HepG2 (cell line): ENCODE data around the gene PA2G4. TPM values are rescaled to one million over a fixed set of nuclear protein-coding genes. Genes with fewer than 3 reads are reported as not detected.
A peak's percentile ranks its signal among the peaks of the same experiment; 100 is the strongest.

Experiments
- ATAC-seq: fragments of 200-7000 bp; cut with Tn5 transposase; 3 replicates; pipeline ENCODE4 v1.9.1; 2020; ENCODE audit warnings: mild to moderate bottlenecking, moderate library complexity
- BruUV-seq: library from RNA; stranded (reverse); fragments of 400-500 nt; replicated peaks from 2 replicates; lab custom pipeline; 2021; lab: Mats Ljungman, UMichigan
- CTCF ChIA-PET: fragments of 300-600 bp; formaldehyde crosslinking; extraction: SDS; loops from one replicate; lab custom pipeline; 2021; ENCODE audit warnings: low total read pairs, inconsistent platforms, low intra/inter-chr PET ratio; lab: Yijun Ruan, JAX
- POLR2A ChIA-PET: fragments of 350-600 bp; sonication (Branson Sonifier 250); formaldehyde crosslinking; loops from one replicate; lab custom pipeline; 2020; ENCODE audit warnings: antibody characterized with exemption, inconsistent platforms; lab: Yijun Ruan, JAX
- DNase-seq: peaks from one replicate; pipeline ENCODE4 v3.0.0-alpha.2; 2015; ENCODE audit warnings: low spot score
- FAIRE-seq: peaks from 3 replicates; lab custom pipeline; 2011; peaks lifted over from hg19 to GRCh38; lab: Jason Lieb, UNC
- H2AFZ ChIP-seq: one replicate; pipeline ENCODE4 v1.6.1; 2011; ENCODE audit warnings: low read length, inconsistent platforms
- H3K27ac ChIP-seq: fragments of 300-600 bp; 3 replicates; pipeline ENCODE4 v1.8.0; 2011; ENCODE audit warnings: mixed run types, mild to moderate bottlenecking, mixed read lengths, low read length, inconsistent platforms; ENCODE audit not compliant: insufficient read depth; ENCODE audit errors: extremely low read length
- H3K27me3 ChIP-seq, 2 experiments: fragments of 200-600 bp in 1 of 2; 2 replicates in 1 of 2; 3 replicates in 1 of 2; pipeline versions ENCODE4 v1.6.0 to v1.8.0; 2011; ENCODE audit warnings: low read length in 2 of 2, mild to moderate bottlenecking in 2 of 2, moderate library complexity in 2 of 2, inconsistent platforms in 1 of 2; ENCODE audit not compliant: insufficient read depth in 2 of 2, control insufficient read depth in 1 of 2
- H3K36me3 ChIP-seq, 2 experiments: fragments of 200-600 bp in 1 of 2; replicated peaks in 1 of 2; 2 replicates in 1 of 2; 3 replicates in 1 of 2; pipeline versions ENCODE4 v1.5.1 to v1.8.0; 2011; ENCODE audit warnings: low read length in 2 of 2, inconsistent platforms in 1 of 2; ENCODE audit not compliant: insufficient read depth in 2 of 2, control insufficient read depth in 1 of 2
- H3K4me1 ChIP-seq: 2 replicates; pipeline ENCODE4 v1.5.1; 2012; ENCODE audit warnings: low read length, inconsistent platforms; ENCODE audit not compliant: insufficient read depth
- H3K4me2 ChIP-seq: 2 replicates; pipeline ENCODE4 v1.6.0; 2011; ENCODE audit warnings: low read depth, low read length, inconsistent platforms
- H3K4me3 ChIP-seq, 3 experiments: fragments of 200-600 bp in 1 of 3; sonication (generic), shearing (Covaris generic) in 1 of 3; replicated peaks in 1 of 3; 2 replicates each; pipeline ENCODE4 v1.5.1; 2011 to 2016; ENCODE audit warnings: low read length in 3 of 3, inconsistent platforms in 2 of 3, low read depth in 2 of 3, mild to moderate bottlenecking in 2 of 3, control low read depth in 1 of 3, mixed read lengths in 1 of 3; ENCODE audit not compliant: insufficient read depth in 1 of 3
- H3K79me2 ChIP-seq: one replicate; pipeline ENCODE4 v1.6.1; 2011; ENCODE audit warnings: low read length, inconsistent platforms; ENCODE audit not compliant: insufficient read depth
- H3K9ac ChIP-seq: 2 replicates; pipeline ENCODE4 v1.6.0; 2011; ENCODE audit warnings: mild to moderate bottlenecking, low read depth, low read length, inconsistent platforms; ENCODE audit not compliant: insufficient read depth
- H3K9me3 ChIP-seq: 2 replicates; pipeline ENCODE4 v1.5.1; 2012; ENCODE audit warnings: mild to moderate bottlenecking, low read length
- H4K20me1 ChIP-seq: 2 replicates; pipeline ENCODE4 v1.6.0; 2011; ENCODE audit warnings: inconsistent platforms, mild to moderate bottlenecking, low read length, moderate library complexity; ENCODE audit not compliant: insufficient read depth
- ATAD3A ChIP-seq: sonication (generic); formaldehyde crosslinking; IDR thresholded peaks from 2 replicates; pipeline ENCODE4 v1.4.0; 2020; ENCODE audit warnings: missing genetic modification reagents
- CHCHD3 ChIP-seq: sonication (generic); formaldehyde crosslinking; IDR thresholded peaks from 2 replicates; pipeline ENCODE4 v1.8.0; 2022; ENCODE audit warnings: mild to moderate bottlenecking, missing genetic modification reagents, moderate library complexity
- FOSL1 ChIP-seq: sonication (generic); formaldehyde crosslinking; IDR thresholded peaks from 2 replicates; pipeline ENCODE4 v1.9.0; 2021; ENCODE audit warnings: missing genetic modification reagents, borderline replicate concordance
- GABPA ChIP-seq, 2 experiments: IDR thresholded peaks; 2 replicates each; pipeline ENCODE4 v1.6.1; 2011 to 2016; ENCODE audit warnings: low read depth in 2 of 2, low read length in 1 of 2, missing biosample characterization in 1 of 2, missing genetic modification characterization in 1 of 2
- KLF6 ChIP-seq: IDR thresholded peaks from 2 replicates; pipeline ENCODE4 v1.8.0; 2016; ENCODE audit warnings: missing biosample characterization, missing genetic modification reagents
- POGK ChIP-seq: sonication (generic); formaldehyde crosslinking; conservative IDR thresholded peaks from 2 replicates; pipeline ENCODE4 v1.8.0; 2022; ENCODE audit warnings: mild to moderate bottlenecking, moderate library complexity, missing genetic modification reagents
- YY1 ChIP-seq: IDR thresholded peaks from 2 replicates; pipeline ENCODE4 v1.6.1; 2011; ENCODE audit warnings: low read length, low read depth, moderate library complexity, mild to moderate bottlenecking; ENCODE audit not compliant: insufficient read depth, insufficient replicate concordance
- ZNF234 ChIP-seq: sonication (generic); formaldehyde crosslinking; conservative IDR thresholded peaks from 2 replicates; pipeline ENCODE4 v1.5.1; 2020; ENCODE audit warnings: mild to moderate bottlenecking, missing genetic modification reagents
- ZNF367 ChIP-seq: sonication (generic); formaldehyde crosslinking; IDR thresholded peaks from 2 replicates; pipeline ENCODE4 v1.4.0; 2020; ENCODE audit warnings: missing genetic modification reagents, borderline replicate concordance
- ZNF713 ChIP-seq: sonication (generic); formaldehyde crosslinking; IDR thresholded peaks from 2 replicates; pipeline ENCODE4 v1.4.0; 2020; ENCODE audit warnings: mild to moderate bottlenecking, missing genetic modification reagents
- ZNF766 ChIP-seq: sonication (generic); formaldehyde crosslinking; IDR thresholded peaks from 2 replicates; pipeline ENCODE4 v1.5.0; 2020; ENCODE audit warnings: missing genetic modification reagents, borderline replicate concordance
- ZNF772 ChIP-seq: sonication (generic); formaldehyde crosslinking; IDR thresholded peaks from 2 replicates; pipeline ENCODE4 v1.5.0; 2020; ENCODE audit warnings: mild to moderate bottlenecking, missing genetic modification reagents
- WGBS: methylation state at CpG from one replicate; pipeline ENCODE4 v1.1.6; 2017; ENCODE audit warnings: low lambda C conversion rate; 5-methylcytosine and 5-hydroxymethylcytosine counted together
- in situ Hi-C: cut with HindIII; loops from 2 replicates; pipeline ENCODE4 v1.10.0; 2017; ENCODE audit warnings: low pct_unique_long_range_greater_than_20kb; ENCODE audit not compliant: extremely low pct_ligation_motif_present
- intact Hi-C: fragments of 100-400 bp; cut with micrococcal nuclease; formaldehyde crosslinking; loops from one replicate; pipeline ENCODE4 v1.10.0; 2022; ENCODE audit not compliant: unreplicated experiment
- polyA plus RNA-seq, 8 experiments: library from polyadenylated mRNA; depleted of rRNA in 3 of 8; stranded (reverse) in 7 of 8; unstranded in 1 of 8; fragments of >200 nt; fragmentation: Illumina TruSeq in 4 of 8; extraction: Trizol in 4 of 8; gene quantifications; 2 replicates each; pipeline versions ENCODE4 v1.2.1 to v1.2.3, GENCODE V29; 2011 to 2016; ENCODE audit warnings: low read depth in 4 of 8, missing spikeins in 1 of 8, mixed read lengths in 1 of 8; ENCODE audit not compliant: insufficient read depth in 1 of 8
- total RNA-seq, 5 experiments: library from RNA; depleted of rRNA; stranded (reverse); fragments of >200 nt; fragmentation: Illumina TruSeq; extraction: Trizol; gene quantifications; 2 replicates each; pipeline ENCODE4 v1.2.3, GENCODE V29; 2016; ENCODE audit warnings: low read depth in 1 of 5
- TF ChIP-seq, protein P1 (sequence below): sonication (generic); formaldehyde crosslinking; IDR thresholded peaks from 2 replicates; pipeline ENCODE4 v1.5.0; 2020; ENCODE audit warnings: mild to moderate bottlenecking, missing genetic modification reagents, moderate library complexity
- TF ChIP-seq, protein P2 (sequence below): IDR thresholded peaks from 2 replicates; pipeline ENCODE4 v1.6.1; 2016
- TF ChIP-seq, protein P3 (sequence below): sonication (generic); formaldehyde crosslinking; IDR thresholded peaks from 2 replicates; pipeline ENCODE4 v1.8.1; 2023; ENCODE audit warnings: mild to moderate bottlenecking, missing genetic modification reagents

Gene PA2G4
- total and polyA plus RNA-seq, 2 of the 13 experiments (the other 11 are each of a cell fraction or from before 2014, with no cell fraction given): 147 to 240 TPM

GRCh38 chr12:56157201-56158028 lies 53.1 kb downstream of the PA2G4 start:
- peak overlapping the region; percentile 70 for H3K9ac ChIP-seq
- peaks cover 38% of the 10 kb centered on the region for H3K79me2 ChIP-seq
- in situ Hi-C loops: loop anchor here (5.0 kb wide), 1 partner anchor 35 kb away; no protein-coding TSS in a partner anchor
- no peaks in the 10 kb centered on the region for H3K9me3 ChIP-seq
- POLR2A ChIA-PET: interaction anchor here (0.5 to 3.4 kb wide), 12 partner anchors 7 to 77 kb away, joined by 3 to 30 read pairs (median 6); partner anchors contain the start of genes ESYT1, RNF41, RPL41 and SMARCC2
- peak overlapping the region; percentile 87 for H3K27ac ChIP-seq
- CTCF ChIA-PET: interaction anchor here (1.2 to 1.8 kb wide), 3 partner anchors 32 to 33 kb away, joined by 3 to 7 read pairs (median 3); partner anchors contain the start of gene SMARCC2
- 37% methylated on average over 42 of the region's 45 CpGs for WGBS
- intact Hi-C loops: loop anchor here (2.0 to 5.0 kb wide), 2 partner anchors 31 to 35 kb away; no protein-coding TSS in a partner anchor
- peaks cover 20 to 30% of the 10 kb centered on the region in 2 experiments for H3K36me3 ChIP-seq
- ATAC-seq (peak; percentile 70), FAIRE-seq (peak; percentile 42), DNase-seq (peak; percentile 92)
- H3K4me2 ChIP-seq: peak overlapping the region; percentile 71
- peaks cover 67% of the 10 kb centered on the region for H3K4me1 ChIP-seq
- no peaks in the 10 kb centered on the region; a peak in 1 of 5 replicates for H3K27me3 ChIP-seq
- no peak overlapping the region for H2AFZ ChIP-seq
- H3K4me3 ChIP-seq: peak overlapping the region; percentile 20 to 95 (median 65); a peak in 5 of 6 replicates
- peaks cover 28% of the 10 kb centered on the region for H4K20me1 ChIP-seq
- BruUV-seq: TSS peak; percentile 53
- TF ChIP-seq, protein P1, sequence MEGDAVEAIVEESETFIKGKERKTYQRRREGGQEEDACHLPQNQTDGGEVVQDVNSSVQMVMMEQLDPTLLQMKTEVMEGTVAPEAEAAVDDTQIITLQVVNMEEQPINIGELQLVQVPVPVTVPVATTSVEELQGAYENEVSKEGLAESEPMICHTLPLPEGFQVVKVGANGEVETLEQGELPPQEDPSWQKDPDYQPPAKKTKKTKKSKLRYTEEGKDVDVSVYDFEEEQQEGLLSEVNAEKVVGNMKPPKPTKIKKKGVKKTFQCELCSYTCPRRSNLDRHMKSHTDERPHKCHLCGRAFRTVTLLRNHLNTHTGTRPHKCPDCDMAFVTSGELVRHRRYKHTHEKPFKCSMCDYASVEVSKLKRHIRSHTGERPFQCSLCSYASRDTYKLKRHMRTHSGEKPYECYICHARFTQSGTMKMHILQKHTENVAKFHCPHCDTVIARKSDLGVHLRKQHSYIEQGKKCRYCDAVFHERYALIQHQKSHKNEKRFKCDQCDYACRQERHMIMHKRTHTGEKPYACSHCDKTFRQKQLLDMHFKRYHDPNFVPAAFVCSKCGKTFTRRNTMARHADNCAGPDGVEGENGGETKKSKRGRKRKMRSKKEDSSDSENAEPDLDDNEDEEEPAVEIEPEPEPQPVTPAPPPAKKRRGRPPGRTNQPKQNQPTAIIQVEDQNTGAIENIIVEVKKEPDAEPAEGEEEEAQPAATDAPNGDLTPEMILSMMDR: peak; percentile 66
- no peak for TF ChIP-seq POGK (CRISPR knock-in tag)
- TF ChIP-seq YY1: peak; percentile 47
- TF ChIP-seq ZNF713 (CRISPR knock-in tag): no peak
- TF ChIP-seq, protein P2, sequence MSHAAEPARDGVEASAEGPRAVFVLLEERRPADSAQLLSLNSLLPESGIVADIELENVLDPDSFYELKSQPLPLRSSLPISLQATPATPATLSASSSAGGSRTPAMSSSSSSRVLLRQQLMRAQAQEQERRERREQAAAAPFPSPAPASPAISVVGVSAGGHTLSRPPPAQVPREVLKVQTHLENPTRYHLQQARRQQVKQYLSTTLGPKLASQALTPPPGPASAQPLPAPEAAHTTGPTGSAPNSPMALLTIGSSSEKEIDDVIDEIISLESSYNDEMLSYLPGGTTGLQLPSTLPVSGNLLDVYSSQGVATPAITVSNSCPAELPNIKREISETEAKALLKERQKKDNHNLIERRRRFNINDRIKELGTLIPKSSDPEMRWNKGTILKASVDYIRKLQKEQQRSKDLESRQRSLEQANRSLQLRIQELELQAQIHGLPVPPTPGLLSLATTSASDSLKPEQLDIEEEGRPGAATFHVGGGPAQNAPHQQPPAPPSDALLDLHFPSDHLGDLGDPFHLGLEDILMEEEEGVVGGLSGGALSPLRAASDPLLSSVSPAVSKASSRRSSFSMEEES: peak; percentile 31; the same call in 1 of the 2 replicates
- TF ChIP-seq ZNF766 (CRISPR knock-in tag): no peak; the same call in 1 of the 2 replicates
- TF ChIP-seq, protein P3, sequence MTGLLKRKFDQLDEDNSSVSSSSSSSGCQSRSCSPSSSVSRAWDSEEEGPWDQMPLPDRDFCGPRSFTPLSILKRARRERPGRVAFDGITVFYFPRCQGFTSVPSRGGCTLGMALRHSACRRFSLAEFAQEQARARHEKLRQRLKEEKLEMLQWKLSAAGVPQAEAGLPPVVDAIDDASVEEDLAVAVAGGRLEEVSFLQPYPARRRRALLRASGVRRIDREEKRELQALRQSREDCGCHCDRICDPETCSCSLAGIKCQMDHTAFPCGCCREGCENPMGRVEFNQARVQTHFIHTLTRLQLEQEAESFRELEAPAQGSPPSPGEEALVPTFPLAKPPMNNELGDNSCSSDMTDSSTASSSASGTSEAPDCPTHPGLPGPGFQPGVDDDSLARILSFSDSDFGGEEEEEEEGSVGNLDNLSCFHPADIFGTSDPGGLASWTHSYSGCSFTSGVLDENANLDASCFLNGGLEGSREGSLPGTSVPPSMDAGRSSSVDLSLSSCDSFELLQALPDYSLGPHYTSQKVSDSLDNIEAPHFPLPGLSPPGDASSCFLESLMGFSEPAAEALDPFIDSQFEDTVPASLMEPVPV (CRISPR knock-in tag): no peak
- TF ChIP-seq FOSL1 (CRISPR knock-in tag): no peak
- TF ChIP-seq ATAD3A (CRISPR knock-in tag): no peak
- TF ChIP-seq ZNF234: no peak
- TF ChIP-seq ZNF367 (CRISPR knock-in tag): no peak
- no peak for TF ChIP-seq CHCHD3 (CRISPR knock-in tag)
- no peak for TF ChIP-seq GABPA (IDR thresholded peaks at IDR 0.05; ENCODE audit: low read depth, low read length)
- peak; percentile 64 for TF ChIP-seq GABPA (CRISPR knock-in tag; IDR thresholded peaks at IDR 0.05; ENCODE audit: low read depth)
- no peak; the same call in 1 of the 2 replicates for TF ChIP-seq ZNF772 (CRISPR knock-in tag)
- peak; percentile 9; the same call in 1 of the 2 replicates for TF ChIP-seq KLF6 (CRISPR knock-in tag)
